GM18520 (cell line): Measurements from ENCODE around the gene SLC44A1.

Source experiments
- ATAC-seq: cut with Tn5 transposase; IDR thresholded peaks from one replicate; pipeline ENCODE4 v1.9.1; 2021; ENCODE audit not compliant: unreplicated experiment

Gene SLC44A1

GRCh38 chr9:105331755-105332154 lies 87.3 kb downstream of the SLC44A1 start:
- ATAC-seq = no peak

- ATAC-seq = no peak
Observed at GRCh38 chr9:105332471-105332870, 88.0 kb downstream of the SLC44A1 start.

- ATAC-seq = no peak
Observed at GRCh38 chr9:105333076-105333475, 88.6 kb downstream of the SLC44A1 start.

GRCh38 chr9:105333811-105334210 lies 89.4 kb downstream of the SLC44A1 start:
- no peak for ATAC-seq

GRCh38 chr9:105338308-105338707 lies 93.9 kb downstream of the SLC44A1 start:
- no peak for ATAC-seq

- no peak for ATAC-seq
Observed at GRCh38 chr9:105339849-105340248, 95.4 kb downstream of the SLC44A1 start.

- ATAC-seq = no peak
Observed at GRCh38 chr9:105341434-105342146, 97.1 kb downstream of the SLC44A1 start.

- ATAC-seq = no peak
Observed at GRCh38 chr9:105342147-105342505, 97.7 kb downstream of the SLC44A1 start.

- ATAC-seq = no peak
Observed at GRCh38 chr9:105344283-105344682, 99.8 kb downstream of the SLC44A1 start.

GRCh38 chr9:105345626-105346025 lies 101.2 kb downstream of the SLC44A1 start:
- no peak for ATAC-seq

GRCh38 chr9:105346273-105346672 lies 101.8 kb downstream of the SLC44A1 start:
- ATAC-seq = no peak

- no peak for ATAC-seq
Observed at GRCh38 chr9:105354448-105354847, 110.0 kb downstream of the SLC44A1 start.

- ATAC-seq = peak; percentile 20
Observed at GRCh38 chr9:105355781-105356180, 111.3 kb downstream of the SLC44A1 start.

GRCh38 chr9:105357937-105358336 lies 113.5 kb downstream of the SLC44A1 start:
- peak; percentile 89 for ATAC-seq

GRCh38 chr9:105359892-105360291 lies 115.4 kb downstream of the SLC44A1 start:
- ATAC-seq = peak; percentile 33

GRCh38 chr9:105360344-105360743 lies 115.9 kb downstream of the SLC44A1 start:
- no peak for ATAC-seq

GRCh38 chr9:105361873-105362272 lies 117.4 kb downstream of the SLC44A1 start:
- ATAC-seq = no peak

GRCh38 chr9:105362470-105362869 lies 118.0 kb downstream of the SLC44A1 start:
- ATAC-seq = no peak

- no peak for ATAC-seq
Observed at GRCh38 chr9:105363837-105364236, 119.4 kb downstream of the SLC44A1 start.

- ATAC-seq = no peak
Observed at GRCh38 chr9:105369911-105370310, 125.5 kb downstream of the SLC44A1 start.

GRCh38 chr9:105373723-105374122 lies 129.3 kb downstream of the SLC44A1 start:
- ATAC-seq = no peak

- no peak for ATAC-seq
Observed at GRCh38 chr9:105375323-105375722, 130.9 kb downstream of the SLC44A1 start.

GRCh38 chr9:105376893-105377292 lies 132.4 kb downstream of the SLC44A1 start:
- no peak for ATAC-seq
